Iris pigment epithelial cell (primary cell): ENCODE results near the gene MYO18A.

Source experiments
- DNase-seq: peaks from one replicate; pipeline ENCODE4 v3.0.0-alpha.2; 2011; ENCODE audit warnings: low read depth

MYO18A gene

DNA sequence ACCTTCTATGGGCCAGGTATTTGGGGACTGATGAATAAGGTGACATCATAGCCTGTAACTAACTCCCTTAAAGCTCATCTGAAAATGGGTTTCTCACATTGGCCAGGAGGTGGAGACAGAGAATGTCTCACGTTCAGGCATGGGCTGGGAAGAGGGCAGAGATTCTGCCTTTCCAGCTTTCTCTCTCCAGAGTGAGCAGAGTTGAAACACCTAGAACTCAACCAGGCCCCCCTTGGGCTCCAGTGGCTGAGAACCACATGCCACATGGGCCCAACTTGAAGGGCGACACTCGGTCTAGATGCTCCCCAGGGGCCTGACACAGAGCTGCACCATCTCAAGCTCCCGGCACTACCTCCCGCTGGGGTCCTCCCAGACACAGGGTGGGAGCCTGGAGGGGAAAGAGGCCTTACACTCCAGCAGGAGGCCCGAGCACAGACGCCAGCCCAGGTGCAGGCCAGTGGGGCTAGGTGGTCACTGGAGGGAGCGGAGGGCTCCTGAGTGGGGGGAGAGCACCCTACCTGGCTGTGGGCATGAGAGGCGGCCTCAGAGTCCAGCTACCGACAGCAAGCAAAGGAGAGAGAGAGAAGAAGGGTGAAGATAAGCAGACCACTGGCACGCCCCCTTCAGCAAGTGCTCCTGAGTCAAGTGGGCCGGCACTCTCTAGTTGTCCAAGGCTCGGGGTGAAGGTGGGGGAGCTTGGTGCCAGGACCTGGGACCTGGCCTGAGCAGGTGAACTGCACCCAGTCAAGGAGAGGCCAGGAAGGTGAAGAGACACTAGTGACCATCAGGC is 55.9 kb downstream of the MYO18A start:
- peak; percentile 81 for DNase-seq

DNA sequence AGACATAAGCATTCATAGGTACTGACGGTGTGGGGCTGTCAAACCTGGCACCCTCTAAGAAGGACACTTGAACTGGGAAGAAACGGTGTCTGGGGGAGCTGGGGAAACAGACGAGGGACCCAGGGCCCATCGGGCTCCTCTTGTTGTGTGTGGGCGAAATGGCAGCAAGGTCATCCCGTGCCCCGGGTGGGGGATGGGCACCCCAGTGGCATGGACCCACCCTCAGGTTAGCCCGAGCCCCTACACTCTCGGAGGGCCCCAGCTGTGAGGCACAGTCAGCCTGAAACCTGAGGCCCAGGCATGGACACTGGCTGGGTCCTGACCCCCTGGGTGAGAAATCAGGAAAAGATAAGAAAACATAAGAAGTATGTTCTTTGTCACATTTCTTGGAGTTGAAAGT is 57.1 kb downstream of the MYO18A start:
- no peak for DNase-seq

DNA sequence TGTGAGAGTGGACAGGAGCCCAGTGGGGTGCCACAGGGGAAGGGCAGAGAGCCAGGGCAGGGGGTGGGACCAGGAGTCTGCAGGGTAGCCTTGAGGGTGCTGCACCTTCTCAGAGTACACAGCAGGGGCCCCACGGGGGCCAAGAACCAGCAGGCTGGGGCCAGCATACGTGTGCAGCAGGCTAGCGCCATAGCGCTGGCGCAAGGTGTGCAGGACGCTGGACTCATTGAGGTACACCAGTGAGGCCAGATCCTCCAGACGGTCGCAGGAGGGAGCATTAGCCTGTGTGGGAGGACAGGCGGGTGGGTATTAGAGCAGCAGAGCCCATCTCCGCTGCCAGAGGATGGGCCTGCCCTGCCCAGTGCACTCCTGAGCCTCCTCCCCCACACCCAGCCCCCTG is 58.8 kb downstream of the MYO18A start:
- no peak for DNase-seq

DNA sequence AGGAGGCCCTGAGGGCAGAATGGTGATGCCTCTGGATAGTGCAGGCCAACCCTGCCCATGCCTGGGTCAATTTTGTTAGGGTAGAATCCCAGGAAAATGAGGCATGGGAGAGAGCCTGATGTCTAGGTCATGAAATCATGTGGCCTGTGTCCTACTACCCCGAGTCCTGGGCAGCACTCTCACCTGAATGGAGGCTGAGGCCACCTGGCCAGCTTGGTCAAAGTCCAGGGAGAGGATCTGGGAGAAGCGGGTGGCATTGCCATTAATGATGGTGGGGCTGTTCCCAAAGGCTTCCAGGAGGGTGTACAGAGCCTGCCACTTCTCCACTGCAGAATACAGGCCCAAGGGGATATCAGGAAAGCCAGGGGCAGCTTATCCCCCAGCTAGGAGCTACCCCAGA is 59.8 kb downstream of the MYO18A start:
- no peak for DNase-seq

DNA sequence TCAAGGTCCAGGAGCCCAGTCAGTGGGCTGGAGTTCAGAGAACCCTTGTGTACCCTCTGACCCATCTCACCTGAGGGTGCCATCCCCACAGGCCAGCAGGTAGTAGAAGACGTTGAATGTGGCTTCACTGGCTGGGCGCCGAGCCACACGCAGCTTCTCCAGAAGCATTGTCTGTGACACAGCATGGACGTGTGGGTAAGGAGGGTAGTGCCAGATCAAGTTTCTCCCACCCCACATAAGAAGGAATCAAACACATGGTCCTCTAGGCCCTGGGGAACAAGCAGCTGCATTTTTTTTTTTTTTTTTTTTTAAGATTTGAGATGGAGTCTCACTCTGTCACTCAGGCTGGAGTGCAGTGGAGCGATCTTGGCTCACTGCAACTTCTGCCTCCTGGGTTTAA is 60.9 kb downstream of the MYO18A start:
- DNase-seq: no peak

DNA sequence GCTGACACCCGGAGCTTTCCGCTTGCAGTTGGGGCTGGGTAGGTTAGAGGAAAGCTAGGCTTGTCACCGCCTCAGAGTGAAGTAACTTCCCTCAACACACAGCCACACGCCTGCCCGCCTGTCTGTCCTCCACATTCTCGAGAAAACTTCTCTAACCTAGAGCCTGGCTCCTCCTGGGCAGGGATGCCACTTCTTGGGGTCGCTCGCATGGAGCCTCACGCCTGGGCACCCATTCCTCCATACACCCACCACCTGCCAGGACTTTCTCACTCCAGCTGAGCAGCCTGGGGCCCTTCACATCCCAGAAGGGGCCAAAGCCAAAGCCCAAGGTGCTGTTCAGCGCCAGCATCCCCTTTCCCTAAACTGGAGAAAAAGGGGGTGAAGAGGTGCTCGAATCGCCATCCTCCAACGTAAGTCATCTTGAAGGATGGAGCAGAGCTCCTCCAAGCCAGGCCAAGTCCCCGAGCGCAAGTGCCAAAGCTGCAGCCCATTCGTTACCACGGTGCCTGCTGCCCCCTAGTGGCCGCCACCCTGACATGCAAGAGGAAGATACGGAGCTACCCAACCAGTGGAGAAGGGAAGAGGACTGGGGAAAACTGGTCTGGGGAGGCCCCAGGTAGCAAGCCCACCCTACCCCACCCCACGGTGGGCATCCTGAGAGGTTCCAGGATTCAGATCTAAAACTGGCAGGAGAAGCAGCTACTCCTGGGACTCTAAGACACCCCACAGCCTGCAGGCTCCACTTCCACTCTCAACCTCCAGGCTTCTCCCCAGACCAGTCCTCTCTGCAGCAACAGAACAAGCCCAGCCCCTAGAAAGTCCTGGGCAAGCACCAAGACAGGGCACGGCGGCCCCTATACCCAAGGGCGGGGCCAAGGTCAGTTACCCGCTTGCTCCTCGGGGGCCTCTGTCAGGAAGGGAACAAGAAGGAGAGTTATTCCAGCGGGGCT is 63.1 kb downstream of the MYO18A start:
- DNase-seq: peak; percentile 59

DNA sequence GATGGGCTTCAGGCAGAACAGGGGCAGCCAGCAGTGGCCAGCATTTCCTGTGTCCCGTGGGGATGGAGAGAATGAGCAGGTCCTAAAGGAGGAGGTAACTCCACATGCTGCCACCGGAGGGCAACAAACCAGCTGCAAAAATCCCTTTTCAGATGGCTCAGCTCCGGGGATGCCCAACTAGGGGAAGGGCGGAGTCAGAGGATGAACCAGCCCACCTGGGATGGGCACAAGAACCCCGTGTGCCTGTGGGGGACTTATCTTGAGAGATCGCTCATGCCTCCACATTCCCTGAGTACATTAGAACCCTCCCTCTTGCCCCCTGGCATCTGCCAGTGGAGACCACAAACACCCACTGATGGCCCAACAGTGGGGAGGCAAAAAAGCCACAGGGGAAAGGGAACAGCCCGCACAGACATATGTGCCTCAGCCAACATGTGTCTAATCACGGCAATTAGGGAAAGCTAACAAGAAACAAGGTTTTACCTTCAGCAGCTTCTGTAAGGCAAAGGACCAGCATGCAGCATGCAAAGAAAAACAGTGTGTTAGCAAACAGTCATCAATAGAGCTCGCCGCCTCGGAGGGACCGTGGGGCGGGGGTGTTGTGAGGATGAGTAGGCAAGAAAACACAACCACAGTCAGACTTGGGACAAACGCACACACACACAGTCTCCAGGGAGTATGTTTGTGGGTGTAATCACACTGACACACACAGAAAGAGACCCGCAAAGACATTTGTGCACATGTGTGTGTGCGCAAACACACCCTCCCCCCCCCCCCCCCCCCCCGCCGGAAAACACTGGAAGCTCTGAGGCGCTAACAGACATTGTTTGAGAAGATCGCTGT is 64.0 kb downstream of the MYO18A start:
- peak; percentile 45 for DNase-seq

DNA sequence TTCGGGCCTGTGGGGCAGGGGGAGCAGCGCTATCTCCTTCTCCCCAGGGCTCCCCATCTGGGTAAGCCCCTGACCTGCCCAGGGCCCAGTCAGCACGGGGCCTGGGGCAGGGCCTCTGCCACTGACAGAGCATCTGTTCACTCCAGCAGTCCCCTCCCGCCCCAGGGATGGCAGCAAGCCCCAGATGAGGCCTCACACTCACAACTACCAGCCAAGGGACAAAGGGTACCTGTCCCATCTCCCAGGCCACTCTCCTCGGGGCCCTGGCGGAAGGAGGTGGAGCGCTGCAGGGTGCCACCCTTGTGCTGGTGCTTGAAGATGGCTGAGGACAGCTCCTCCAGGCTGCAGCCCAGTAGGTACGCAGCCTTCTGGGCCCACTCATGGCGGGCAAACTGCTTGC is 64.8 kb downstream of the MYO18A start:
- DNase-seq: no peak

DNA sequence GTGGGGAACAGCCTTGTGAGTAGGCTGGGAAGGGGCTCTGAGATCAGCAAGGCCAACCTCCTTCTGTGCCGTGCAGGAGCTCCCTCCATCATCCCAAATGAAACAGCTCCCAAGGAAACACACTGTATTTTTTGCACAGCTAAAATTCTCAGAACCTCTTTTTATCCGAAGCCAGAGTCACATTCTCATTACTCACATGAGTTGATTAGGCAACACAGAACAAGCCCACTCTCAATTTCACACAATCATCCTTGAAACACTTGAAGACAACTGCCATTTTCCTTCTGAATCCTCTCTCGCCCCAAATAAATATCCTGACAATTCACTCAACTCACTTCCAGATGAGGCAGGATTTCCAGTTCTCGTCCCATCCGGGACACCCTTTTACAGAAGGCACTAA is 66.1 kb downstream of the MYO18A start:
- no peak for DNase-seq

DNA sequence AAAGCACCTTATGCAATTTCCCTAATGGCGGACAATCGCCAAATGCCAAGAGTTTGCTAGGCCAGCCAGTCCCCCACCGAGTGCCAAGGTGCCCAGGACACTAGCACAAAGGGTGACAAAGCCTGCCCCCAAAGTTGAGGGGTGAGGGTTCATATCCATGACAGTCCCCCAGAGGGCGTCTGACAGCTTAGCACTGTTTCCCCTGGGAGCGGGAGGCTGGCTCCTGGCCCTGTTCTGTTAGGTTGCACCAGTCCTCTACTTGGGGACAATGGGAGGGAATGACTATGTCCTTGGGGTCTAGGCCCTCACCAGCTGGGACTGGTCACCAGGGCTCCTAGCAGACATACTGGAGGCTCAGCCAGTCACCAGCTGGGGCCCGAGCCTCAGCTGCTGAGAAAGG is 66.9 kb downstream of the MYO18A start:
- no peak for DNase-seq

DNA sequence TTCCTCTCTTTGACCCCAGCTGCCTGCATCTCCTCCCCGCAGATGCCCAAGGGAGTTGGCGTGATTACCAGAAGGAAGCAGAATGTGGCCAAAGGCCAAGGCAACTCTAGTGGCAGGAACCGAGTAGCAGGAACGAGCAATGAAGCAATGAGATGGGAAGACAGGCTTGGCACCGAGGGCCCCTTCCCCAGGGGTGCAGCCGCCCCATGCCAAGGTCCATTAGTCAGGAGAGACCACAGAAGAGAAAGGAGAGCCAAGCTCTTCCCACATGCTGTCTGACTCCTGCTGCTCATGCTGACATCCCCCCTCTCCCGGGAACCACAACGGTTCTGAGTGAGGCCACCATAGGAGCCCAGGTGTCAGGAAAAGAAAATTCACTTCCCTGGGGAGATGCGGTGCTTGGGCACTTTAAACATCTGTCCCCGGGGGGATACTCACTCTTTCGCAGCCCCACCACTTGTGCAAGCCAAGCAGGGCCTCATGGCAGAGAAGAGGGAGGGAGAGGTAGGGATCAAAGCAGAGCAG is 67.4 kb downstream of the MYO18A start:
- DNase-seq: no peak

DNA sequence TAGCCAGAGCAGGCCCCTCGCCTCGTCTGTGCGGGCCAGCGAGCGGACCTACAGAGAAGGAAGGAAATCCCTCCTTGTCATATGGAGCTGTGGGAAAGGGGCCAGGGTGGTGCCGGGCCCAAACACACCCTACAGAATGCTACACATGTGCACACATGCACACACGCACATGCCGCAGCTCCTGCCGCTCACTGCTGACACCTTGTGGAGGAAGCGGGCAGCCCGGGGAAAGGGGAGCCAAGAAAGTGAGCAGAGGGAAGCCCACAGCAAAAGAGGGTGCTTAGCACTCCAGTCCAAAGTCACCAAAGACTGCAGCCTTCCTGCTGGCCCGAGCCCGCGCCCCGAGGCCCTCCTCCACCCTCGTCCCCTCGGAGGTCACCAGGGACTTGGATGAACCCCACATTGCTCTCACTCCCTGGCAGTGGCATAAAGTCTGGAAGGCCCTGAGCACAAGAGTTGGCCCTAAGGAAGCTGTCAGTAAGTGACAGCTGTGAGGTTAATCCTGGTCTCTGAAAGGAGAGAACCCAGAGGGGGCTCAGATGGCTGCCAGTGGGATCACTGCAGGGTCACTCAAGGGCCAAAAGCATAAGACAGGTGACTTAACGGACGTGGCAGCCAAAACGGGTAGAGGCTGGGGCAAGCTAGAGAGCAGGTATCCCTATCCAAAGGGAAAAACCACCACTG is 68.2 kb downstream of the MYO18A start:
- DNase-seq: peak; percentile 64

DNA sequence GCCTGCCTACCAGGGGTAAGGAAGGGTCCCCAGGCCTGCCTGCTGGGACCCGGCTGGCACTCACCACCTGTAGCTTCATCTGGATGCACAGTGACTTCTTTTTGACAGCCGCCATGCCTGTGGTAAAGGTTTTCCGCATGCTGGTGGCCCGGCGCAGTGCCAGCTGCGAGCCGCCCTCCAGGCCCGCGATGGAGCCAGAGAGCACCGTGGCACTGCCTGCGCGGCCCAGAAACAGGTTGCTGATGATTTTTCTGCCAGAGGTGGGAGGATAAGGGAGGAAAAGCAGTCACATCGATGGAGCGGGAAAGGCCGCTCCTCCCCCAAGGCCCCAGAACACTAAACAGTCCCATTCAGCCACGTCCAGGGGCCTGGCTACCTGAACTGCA is 69.8 kb downstream of the MYO18A start:
- no peak for DNase-seq

DNA sequence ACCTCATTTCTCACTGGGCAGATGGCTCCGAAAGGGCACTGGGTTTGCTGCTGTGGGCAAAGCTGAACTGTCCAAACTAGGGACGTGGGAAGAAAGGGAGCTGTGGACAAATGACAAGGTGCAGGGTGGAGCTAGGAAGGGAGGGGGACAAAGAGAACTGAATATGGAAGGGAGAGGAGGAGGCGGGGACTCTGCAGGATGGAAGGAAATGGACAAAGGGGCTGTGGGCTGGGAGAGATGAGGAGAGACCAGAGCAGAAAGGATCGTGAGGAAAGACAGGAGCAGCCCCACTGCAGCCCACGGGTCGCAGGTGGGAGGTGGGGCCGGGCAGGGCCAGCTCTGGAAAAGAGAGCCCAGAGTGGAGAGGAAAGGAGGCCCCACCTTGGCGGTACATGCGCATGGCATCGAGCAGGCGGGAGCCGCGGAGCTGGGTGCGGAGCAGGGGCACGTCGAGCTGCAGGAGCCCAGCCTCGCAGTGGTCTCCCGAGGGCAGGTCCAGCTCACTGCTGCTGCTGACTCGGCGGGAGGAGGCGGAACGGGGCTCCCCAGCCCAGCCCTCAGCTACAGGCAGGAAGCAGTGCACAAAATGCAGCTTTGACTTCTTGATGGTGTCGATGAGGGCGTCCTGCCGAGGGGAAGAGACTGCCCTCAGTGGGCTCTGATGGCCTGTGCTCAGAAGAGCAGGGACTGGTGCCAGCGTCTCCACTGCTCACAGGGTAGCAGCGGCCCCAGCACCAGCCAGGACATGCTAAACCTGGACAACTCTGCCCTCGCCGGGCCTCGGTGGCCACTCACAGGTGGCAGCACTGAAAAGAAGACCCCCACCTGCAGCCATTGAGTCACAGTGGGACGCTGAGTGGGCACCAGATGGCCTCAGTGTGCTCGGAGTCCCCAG is 70.5 kb downstream of the MYO18A start:
- no peak for DNase-seq

DNA sequence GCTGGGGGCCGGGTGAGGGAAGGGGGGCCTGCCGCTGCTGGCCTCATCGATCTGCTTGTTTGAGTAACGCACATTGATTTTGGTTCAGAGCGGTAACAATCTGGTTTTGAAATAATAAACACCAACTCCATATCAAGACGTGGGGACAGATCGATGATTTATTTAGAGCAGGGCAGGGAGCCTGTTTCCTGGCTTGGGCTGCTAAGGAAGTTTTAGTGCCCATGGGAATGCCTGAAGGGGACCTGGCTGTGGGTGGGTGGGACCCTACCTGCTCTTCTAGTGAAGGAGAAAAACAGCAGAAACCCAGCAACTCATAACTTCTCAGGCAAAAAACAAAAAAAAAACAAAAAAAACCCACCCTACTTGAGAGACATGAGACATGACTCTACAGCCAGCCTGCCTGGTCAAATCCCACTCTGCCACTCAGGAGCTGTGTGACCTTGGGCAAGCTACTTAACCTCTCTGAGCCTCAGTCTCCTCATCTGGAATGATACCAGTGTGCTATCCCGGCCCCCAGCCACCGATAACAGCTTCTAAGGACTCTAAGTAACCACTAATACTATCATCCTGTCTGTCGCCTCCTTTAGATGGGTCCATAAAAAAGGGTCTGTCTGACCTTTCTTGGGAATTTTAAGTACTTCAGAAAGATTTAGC is 71.2 kb downstream of the MYO18A start:
- DNase-seq: no peak

DNA sequence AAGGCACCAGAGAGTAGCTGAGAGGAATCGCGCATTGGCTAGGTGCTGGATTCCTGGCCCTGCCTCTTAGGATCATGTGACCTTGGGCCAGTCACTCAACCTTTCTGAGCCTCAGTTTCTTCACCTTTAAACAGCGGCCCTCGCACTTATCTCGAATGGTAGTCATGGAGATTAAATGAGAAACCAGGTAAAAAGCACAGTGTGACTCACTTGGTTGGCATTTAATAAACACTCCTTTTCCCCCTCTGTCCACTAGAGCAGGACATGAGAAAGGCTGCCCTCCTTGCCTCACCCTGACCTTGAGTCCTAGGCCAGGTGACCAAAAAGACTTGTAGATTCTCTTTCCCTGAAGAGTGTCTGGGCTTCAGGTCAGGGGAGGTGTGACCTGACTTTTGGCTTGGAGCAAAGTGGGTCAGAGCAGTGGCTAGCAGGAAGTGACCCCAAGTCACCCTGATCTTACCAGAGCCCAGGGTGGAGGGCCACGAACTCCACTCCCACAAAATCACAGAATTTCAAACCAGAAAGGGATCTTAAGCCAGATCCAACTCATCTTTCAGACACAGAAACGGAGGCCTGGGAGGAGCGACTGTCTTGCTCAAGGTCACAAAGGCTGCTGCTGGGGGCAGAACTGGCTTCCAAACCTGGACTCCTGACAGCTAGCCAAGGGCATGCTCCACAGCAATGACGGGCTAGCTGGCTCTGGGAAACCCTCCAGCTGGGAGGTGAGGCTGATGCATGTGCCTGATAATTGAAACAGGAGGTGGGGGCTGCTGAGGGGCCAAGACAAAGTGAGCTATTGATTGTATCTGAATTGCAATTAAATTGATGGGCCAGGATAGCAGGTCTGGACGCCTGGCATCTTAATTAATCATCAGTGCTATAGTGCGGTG is 72.0 kb downstream of the MYO18A start:
- DNase-seq: no peak

DNA sequence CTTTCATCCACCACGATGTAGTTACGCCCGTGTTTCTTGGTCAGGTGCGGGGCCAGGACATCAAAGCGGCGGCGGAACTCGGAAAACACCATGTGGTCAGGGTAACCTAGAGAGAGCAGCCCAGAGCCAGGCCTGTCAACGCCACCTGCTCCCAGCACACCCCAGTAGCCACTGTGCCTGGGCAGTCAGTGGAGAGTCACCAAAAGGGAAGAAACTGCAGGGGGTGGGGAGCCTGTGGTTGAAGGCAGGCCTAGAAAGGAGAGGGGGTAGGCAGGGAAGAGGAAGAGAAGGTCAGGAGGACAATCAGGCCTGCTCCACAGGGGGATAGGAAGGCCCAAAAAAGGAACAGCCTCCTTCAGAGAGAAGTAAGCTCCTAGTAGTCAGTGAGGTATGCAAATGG is 73.1 kb downstream of the MYO18A start:
- no peak for DNase-seq

DNA sequence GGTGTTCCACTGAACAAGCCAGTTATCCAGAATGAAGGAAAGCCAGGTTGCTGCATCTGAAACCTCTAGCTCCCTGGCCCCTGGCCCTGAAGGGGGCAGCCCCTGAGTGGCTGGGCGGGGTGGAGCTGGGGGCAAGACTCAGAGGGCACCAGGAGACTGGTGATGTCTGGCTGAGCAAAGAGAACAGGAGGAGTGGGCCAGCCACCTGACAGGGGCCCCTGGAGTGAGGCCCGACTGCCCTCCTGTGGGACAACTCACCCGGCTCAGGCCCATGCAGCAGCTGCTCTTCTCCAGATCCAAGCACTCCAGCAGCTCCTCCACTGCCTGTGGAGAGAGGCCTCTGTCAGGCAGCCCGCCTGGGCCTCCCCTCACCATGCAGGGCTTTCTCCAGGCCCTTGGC is 76.9 kb downstream of the MYO18A start:
- no peak for DNase-seq

DNA sequence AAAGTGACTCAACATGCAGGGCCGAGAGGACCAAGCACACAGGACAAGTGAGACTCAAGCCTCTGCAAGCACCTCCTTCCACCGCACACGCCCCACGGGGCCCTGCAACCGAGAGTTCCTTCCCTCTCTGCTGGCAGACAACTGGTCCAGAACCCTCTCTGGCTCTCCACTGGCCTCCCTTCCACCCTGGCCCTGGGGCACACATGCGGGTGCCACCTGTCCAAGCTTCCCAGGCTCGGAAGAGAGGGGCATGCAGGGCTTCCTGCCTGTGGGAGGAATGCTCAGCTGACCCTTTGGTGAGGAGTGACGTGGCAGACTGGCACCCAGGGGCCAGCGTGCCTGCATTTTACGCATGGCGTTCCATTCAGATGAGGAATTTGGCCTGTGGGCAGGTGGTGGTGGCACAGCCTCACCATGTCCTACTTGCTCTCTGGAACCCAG is 77.4 kb downstream of the MYO18A start:
- DNase-seq: no peak
